ENCODE results near the gene TMEM106A.

DNA sequence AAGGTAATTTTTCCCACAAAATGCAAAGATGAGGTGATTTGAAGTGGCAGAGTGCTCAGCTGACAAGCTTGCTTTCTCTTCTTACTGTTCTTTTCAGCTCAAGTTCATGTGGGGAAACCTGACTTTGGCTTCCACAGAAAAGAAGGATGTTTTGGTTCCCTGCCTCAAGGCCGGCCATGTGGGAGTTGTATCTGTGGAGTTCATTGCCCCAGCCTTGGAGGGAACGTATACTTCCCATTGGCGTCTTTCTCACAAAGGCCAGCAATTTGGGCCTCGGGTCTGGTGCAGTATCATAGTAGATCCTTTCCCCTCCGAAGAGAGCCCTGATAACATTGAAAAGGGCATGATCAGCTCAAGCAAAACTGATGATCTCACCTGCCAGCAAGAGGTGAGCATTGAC, 18.4 kb upstream of the TMEM106A start:
- TF ChIP-seq, protein P1, sequence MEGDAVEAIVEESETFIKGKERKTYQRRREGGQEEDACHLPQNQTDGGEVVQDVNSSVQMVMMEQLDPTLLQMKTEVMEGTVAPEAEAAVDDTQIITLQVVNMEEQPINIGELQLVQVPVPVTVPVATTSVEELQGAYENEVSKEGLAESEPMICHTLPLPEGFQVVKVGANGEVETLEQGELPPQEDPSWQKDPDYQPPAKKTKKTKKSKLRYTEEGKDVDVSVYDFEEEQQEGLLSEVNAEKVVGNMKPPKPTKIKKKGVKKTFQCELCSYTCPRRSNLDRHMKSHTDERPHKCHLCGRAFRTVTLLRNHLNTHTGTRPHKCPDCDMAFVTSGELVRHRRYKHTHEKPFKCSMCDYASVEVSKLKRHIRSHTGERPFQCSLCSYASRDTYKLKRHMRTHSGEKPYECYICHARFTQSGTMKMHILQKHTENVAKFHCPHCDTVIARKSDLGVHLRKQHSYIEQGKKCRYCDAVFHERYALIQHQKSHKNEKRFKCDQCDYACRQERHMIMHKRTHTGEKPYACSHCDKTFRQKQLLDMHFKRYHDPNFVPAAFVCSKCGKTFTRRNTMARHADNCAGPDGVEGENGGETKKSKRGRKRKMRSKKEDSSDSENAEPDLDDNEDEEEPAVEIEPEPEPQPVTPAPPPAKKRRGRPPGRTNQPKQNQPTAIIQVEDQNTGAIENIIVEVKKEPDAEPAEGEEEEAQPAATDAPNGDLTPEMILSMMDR (IDR thresholded peaks at IDR 0.05): no peak
- no peak for TF ChIP-seq POLR2A (IDR thresholded peaks at IDR 0.05)

All from tibial nerve (tissue), 3 donors.